ENCODE results near the gene EPO.

DNA sequence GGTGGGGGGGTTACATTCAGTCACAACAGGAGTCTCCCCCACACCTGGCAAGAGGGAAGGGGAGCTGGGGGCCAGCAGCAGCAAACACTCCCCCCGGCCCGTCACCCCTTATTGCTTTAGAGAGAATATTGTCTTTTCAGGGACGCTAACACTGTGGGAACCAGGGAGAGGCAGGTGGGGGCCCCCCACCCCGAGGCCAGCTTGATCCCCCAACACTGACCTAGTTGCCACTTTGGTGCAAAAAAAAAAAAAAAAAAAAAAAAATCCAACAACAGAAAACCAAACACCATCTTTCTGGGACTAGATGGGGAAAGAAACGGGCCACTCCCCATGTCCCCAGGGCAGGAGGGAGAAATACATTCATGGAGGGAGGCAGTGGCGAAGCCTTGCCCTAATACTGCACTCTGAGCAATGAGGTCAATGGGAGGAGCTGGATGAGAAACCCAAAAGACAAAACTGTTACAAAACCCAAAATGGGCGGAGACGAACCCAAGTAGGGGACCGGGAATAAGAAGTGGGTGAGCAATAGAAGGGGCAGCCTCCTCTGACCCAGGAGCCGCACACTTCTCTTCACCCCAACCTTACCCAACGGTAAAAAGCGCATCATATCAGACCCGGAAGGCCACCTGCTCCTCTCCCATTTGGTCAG is 40.2 kb upstream of the EPO start:
- TF ChIP-seq CTBP1 (IDR thresholded peaks at IDR 0.05; ENCODE audit: borderline replicate concordance) (no peak), FOXA1 (IDR thresholded peaks at IDR 0.05) (no peak), ARNT (IDR thresholded peaks at IDR 0.05) (no peak), SUZ12 (IDR thresholded peaks at IDR 0.05) (no peak), LEF1 (IDR thresholded peaks at IDR 0.05; ENCODE audit: borderline replicate concordance) (no peak), FOXM1 (IDR thresholded peaks at IDR 0.05; ENCODE audit: borderline replicate concordance) (no peak), BHLHE40 (IDR thresholded peaks at IDR 0.05; ENCODE audit: borderline replicate concordance) (no peak), SP1 (IDR thresholded peaks at IDR 0.05) (no peak)

All from HEK293T (cell line).